Osteoblast (primary cell): Measurements from ENCODE around the gene PSMB3. TPM values are rescaled to one million over a fixed set of nuclear protein-coding genes. Genes with fewer than 3 reads are reported as not detected.
A peak's percentile ranks its signal among the peaks of the same experiment; 100 is the strongest.

ENCODE experiments used
- DNase-seq: peaks from one replicate; pipeline ENCODE4 v3.0.0; 2011; ENCODE audit warnings: low spot score, mixed read lengths; ENCODE audit not compliant: insufficient read length; ENCODE audit errors: missing footprints
- H2AFZ ChIP-seq: 2 replicates; pipeline ENCODE4 v1.6.0; 2011; ENCODE audit warnings: mild to moderate bottlenecking, low read length
- H3K27ac ChIP-seq: 2 replicates; pipeline ENCODE4 v1.5.1; 2011; ENCODE audit warnings: mild to moderate bottlenecking, low read depth, low read length, moderate library complexity
- H3K27me3 ChIP-seq: 2 replicates; pipeline ENCODE4 v1.6.0; 2012; ENCODE audit warnings: mild to moderate bottlenecking, control low read depth, inconsistent platforms, low read length, moderate library complexity; ENCODE audit not compliant: insufficient read depth
- H3K36me3 ChIP-seq: 2 replicates; pipeline ENCODE4 v1.5.1; 2011; ENCODE audit warnings: mild to moderate bottlenecking, low read length, control low read depth, moderate library complexity; ENCODE audit not compliant: insufficient read depth
- H3K4me1 ChIP-seq: 2 replicates; pipeline ENCODE4 v1.5.1; 2011; ENCODE audit warnings: mild to moderate bottlenecking, low read length, control low read depth, moderate library complexity; ENCODE audit not compliant: insufficient read depth
- H3K4me2 ChIP-seq: 2 replicates; pipeline ENCODE4 v1.6.0; 2011; ENCODE audit warnings: mild to moderate bottlenecking, low read length; ENCODE audit not compliant: insufficient read depth
- H3K4me3 ChIP-seq: fragments of 200-600 bp; sonication (generic); 3 replicates; pipeline ENCODE4 v1.5.1; 2012; ENCODE audit warnings: mild to moderate bottlenecking, low read length, inconsistent platforms; ENCODE audit not compliant: insufficient read depth
- H3K79me2 ChIP-seq: 2 replicates; pipeline ENCODE4 v1.6.0; 2012; ENCODE audit warnings: mild to moderate bottlenecking, low read length, control low read depth, inconsistent platforms; ENCODE audit not compliant: insufficient read depth
- H3K9me3 ChIP-seq: 2 replicates; pipeline ENCODE4 v1.5.1; 2011; ENCODE audit warnings: low read depth, low read length, control low read depth
- H4K20me1 ChIP-seq: 2 replicates; pipeline ENCODE4 v1.6.0; 2012; ENCODE audit warnings: mild to moderate bottlenecking, low read length, control low read depth; ENCODE audit not compliant: insufficient read depth
- CTCF ChIP-seq: IDR thresholded peaks from 2 replicates; pipeline ENCODE4 v1.5.1; 2011; ENCODE audit warnings: mild to moderate bottlenecking, low read depth, low read length, moderate library complexity; ENCODE audit errors: extremely low read depth
- total RNA-seq: library from RNA; depleted of rRNA; stranded (reverse); fragments of >200 nt; gene quantifications from 2 replicates; pipeline ENCODE4 v1.2.3, GENCODE V29; 2012

PSMB3 gene
- total RNA-seq, 1 donor: 235 TPM

- H3K9me3 ChIP-seq: no peaks in the 10 kb centered on the region
- peaks cover 18% of the 10 kb centered on the region for H3K36me3 ChIP-seq
- peak; percentile 99 for DNase-seq
- H3K27ac ChIP-seq: peak within 1 kb of the TSS; percentile 66
- peaks cover 28% of the 10 kb centered on the region for H3K79me2 ChIP-seq
- peak within 1 kb of the TSS; percentile 91 for H3K4me3 ChIP-seq
- peaks cover 44% of the 10 kb centered on the region for H3K4me1 ChIP-seq
- H3K27me3 ChIP-seq: no peaks in the 10 kb centered on the region
- H3K4me2 ChIP-seq: peak within 1 kb of the TSS; percentile 98
- peaks cover 31% of the 10 kb centered on the region for H4K20me1 ChIP-seq
- H2AFZ ChIP-seq: peak within 1 kb of the TSS; percentile 91
- TF ChIP-seq CTCF: no peak
Observed at GRCh38 chr17:38704606-38705522, 47.7 kb upstream of the PSMB3 start, which contains the start of gene MLLT6. Gene MLLT6, plus strand, starts transcription at chr17:38705273. Its CDS starts 360 bp downstream, at chr17:38705633.

GRCh38 chr17:38705523-38705802 lies 47.1 kb upstream of the PSMB3 start:
- no peak overlapping the region for H2AFZ ChIP-seq

GRCh38 chr17:38705803-38706504 lies 46.6 kb upstream of the PSMB3 start:
- H4K20me1 ChIP-seq: peaks cover 37% of the 10 kb centered on the region
- peak; percentile 93 for DNase-seq
- peaks cover 28% of the 10 kb centered on the region for H3K79me2 ChIP-seq
- no peak for TF ChIP-seq CTCF
- H2AFZ ChIP-seq: peak overlapping the region; percentile 46
- H3K4me2 ChIP-seq: peak overlapping the region; percentile 87
- H3K27me3 ChIP-seq: no peaks in the 10 kb centered on the region
- H3K36me3 ChIP-seq: peaks cover 18% of the 10 kb centered on the region
- H3K9me3 ChIP-seq: no peaks in the 10 kb centered on the region
- H3K4me3 ChIP-seq: peak overlapping the region; percentile 91
- H3K4me1 ChIP-seq: peaks cover 41% of the 10 kb centered on the region
- H3K27ac ChIP-seq: peak overlapping the region; percentile 28

More at GRCh38 chr17:38705523-38705802, 47.1 kb upstream of the PSMB3 start:
- Histone ChIP-seq H3K27ac (no peak overlapping the region), H3K4me2 (peak overlapping the region; percentile 87), H3K4me1 (peaks cover 44% of the 10 kb centered on the region), H4K20me1 (peaks cover 37% of the 10 kb centered on the region), H3K27me3 (no peaks in the 10 kb centered on the region), H3K9me3 (no peaks in the 10 kb centered on the region), H3K4me3 (peak overlapping the region; percentile 91), H3K36me3 (peaks cover 18% of the 10 kb centered on the region), H3K79me2 (peaks cover 28% of the 10 kb centered on the region)
- no peak for TF ChIP-seq CTCF
- no peak for DNase-seq
